Nephron (organoid): ENCODE data around the gene SLC2A13.

ENCODE experiments used
- H3K27ac Mint-ChIP-seq, 3 experiments: 2 replicates each; pipeline ENCODE4 v1.8.0; 2020; ENCODE audit warnings: mixed read lengths in 3 of 3, mild to moderate bottlenecking in 2 of 3, moderate library complexity in 1 of 3
- H3K27me3 Mint-ChIP-seq: 2 replicates; pipeline ENCODE4 v1.8.0; 2021; ENCODE audit warnings: low read depth, mild to moderate bottlenecking, moderate library complexity, mixed read lengths
- H3K36me3 Mint-ChIP-seq: 2 replicates; pipeline ENCODE4 v1.8.0; 2020; ENCODE audit warnings: low read depth, mixed read lengths
- H3K4me1 Mint-ChIP-seq: 2 replicates; pipeline ENCODE4 v1.8.0; 2020; ENCODE audit warnings: mixed read lengths
- H3K4me3 Mint-ChIP-seq, 3 experiments: 2 replicates each; pipeline ENCODE4 v1.8.0; 2020; ENCODE audit warnings: mild to moderate bottlenecking in 3 of 3, mixed read lengths in 3 of 3, moderate library complexity in 2 of 3
- H3K9me3 Mint-ChIP-seq: 2 replicates; pipeline ENCODE4 v1.8.0; 2020; ENCODE audit warnings: mixed read lengths
- CTCF ChIP-seq, 3 experiments: fragments of 200-600 bp; sonication (generic); IDR thresholded peaks; one replicate each; pipeline ENCODE4 v1.5.0; 2021; ENCODE audit warnings: antibody characterized with exemption in 3 of 3; ENCODE audit not compliant: unreplicated experiment in 3 of 3

The SLC2A13 gene

GRCh38 chr12:40104461-40105264 is 1.2 kb downstream of the SLC2A13 start:
- Mint-ChIP-seq H3K4me3 (peak overlapping the region; percentile 86 to 91 (median 88)), H3K4me1 (peaks cover 16% of the 10 kb centered on the region), H3K27me3 (peaks cover 18% of the 10 kb centered on the region), H3K27ac (peak overlapping the region in 2 of 3 experiments; percentile 35 to 59), H3K9me3 (no peaks in the 10 kb centered on the region), H3K36me3 (no peaks in the 10 kb centered on the region)
- TF ChIP-seq CTCF (IDR thresholded peaks at IDR 0.05; ENCODE audit: unreplicated experiment in 3 of 3) = no peak

DNA sequence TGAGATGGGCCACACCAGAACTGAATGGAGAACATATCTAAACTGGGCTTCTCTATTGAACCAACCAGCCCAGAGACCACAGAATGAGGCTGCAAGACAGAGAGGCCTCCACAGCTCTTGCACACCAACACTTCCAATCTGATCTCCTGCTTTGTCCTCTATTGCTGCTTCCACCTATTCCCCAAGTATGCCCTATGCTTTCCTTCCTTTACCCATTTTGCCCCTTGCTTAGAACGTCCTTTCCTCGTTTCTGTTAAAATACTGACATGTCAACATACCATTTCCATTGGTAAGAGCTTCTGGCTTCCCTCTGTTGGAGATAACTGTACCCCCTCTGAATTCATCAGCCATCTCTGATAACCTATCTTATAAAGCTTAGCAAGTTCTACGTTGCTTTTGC is 2.8 kb downstream of the SLC2A13 start:
- Mint-ChIP-seq H3K27me3 (peaks cover 18% of the 10 kb centered on the region), H3K9me3 (no peaks in the 10 kb centered on the region), H3K36me3 (peaks cover 2% of the 10 kb centered on the region), H3K4me3 (peak overlapping the region; percentile 86 to 91 (median 88)), H3K27ac (peak overlapping the region in 1 of 3 experiments; percentile 11), H3K4me1 (peaks cover 16% of the 10 kb centered on the region)
- no peak for TF ChIP-seq CTCF (IDR thresholded peaks at IDR 0.05; ENCODE audit: unreplicated experiment in 3 of 3)

- H3K4me1 Mint-ChIP-seq = peaks cover 10% of the 10 kb centered on the region
- peaks cover 10% of the 10 kb centered on the region for H3K27me3 Mint-ChIP-seq
- no peak overlapping the region for H3K4me3 Mint-ChIP-seq
- H3K36me3 Mint-ChIP-seq = peaks cover 4% of the 10 kb centered on the region
- H3K9me3 Mint-ChIP-seq = no peaks in the 10 kb centered on the region
- TF ChIP-seq CTCF (IDR thresholded peaks at IDR 0.05; ENCODE audit: unreplicated experiment in 3 of 3) = no peak
- H3K27ac Mint-ChIP-seq = no peak overlapping the region
Observed at GRCh38 chr12:40101747-40102146, 4.1 kb downstream of the SLC2A13 start.

DNA sequence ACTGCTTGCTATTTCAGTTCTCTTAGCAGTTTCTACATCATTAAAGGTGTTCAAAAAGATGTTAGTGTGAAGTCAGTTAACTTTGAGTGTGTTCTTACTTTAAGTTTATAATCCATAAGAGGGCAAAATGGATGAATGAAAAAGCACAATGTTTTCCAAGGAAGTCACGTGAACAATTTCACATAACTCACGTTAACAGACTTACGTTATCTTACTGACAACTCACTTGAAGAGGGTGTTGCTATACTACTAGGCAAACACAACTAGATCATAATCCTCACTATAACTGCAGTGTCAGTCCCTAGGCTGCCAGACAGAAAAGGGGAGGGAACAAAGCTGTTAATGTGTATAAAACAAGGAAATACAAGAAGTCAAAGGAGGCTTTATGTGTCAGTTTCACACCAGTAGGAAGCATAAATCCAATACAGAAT is 6.4 kb downstream of the SLC2A13 start:
- H3K36me3 Mint-ChIP-seq = peaks cover 4% of the 10 kb centered on the region
- TF ChIP-seq CTCF (IDR thresholded peaks at IDR 0.05; ENCODE audit: unreplicated experiment in 3 of 3) = no peak
- H3K9me3 Mint-ChIP-seq = no peaks in the 10 kb centered on the region
- peaks cover 5% of the 10 kb centered on the region for H3K27me3 Mint-ChIP-seq
- H3K4me3 Mint-ChIP-seq = no peak overlapping the region
- H3K27ac Mint-ChIP-seq = peak overlapping the region in 1 of 3 experiments; percentile 19
- H3K4me1 Mint-ChIP-seq = peaks cover 12% of the 10 kb centered on the region

DNA sequence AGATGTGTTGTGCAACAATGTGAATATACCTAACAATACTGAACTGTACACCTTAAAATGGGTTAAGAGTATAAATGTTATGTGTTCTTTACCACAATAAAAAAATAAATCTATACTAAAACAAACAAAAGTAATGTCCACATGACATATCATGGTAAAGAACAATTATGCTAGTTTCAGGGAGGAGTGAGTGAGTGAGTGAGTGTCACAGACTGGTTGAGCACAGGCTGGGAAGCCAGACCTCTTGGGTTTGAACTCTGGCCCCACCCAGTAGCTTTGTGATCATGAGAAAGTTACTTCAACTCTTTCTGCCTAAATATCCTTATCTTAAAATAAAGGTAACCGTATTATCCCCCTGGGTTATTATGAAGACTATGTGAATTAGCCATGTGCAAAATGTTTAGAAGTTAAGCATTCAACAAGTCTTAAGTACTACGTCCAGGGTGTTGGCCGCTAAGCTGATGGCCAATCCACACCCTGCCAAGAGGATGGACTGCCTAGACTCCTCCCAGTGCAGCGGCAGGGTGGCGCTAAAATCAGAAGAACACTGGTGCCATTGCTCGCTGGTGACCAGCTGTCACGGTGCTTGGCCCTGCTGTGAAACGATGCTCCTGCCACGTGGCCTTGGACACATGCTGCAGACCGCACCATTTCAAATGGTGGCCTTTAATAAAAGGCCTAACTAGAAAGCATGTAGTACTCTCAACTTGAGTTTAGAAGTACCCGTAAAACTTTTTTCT is 7.3 kb downstream of the SLC2A13 start:
- peaks cover 5% of the 10 kb centered on the region for H3K27me3 Mint-ChIP-seq
- peaks cover 4% of the 10 kb centered on the region for H3K36me3 Mint-ChIP-seq
- H3K9me3 Mint-ChIP-seq = no peaks in the 10 kb centered on the region
- no peak overlapping the region for H3K4me3 Mint-ChIP-seq
- H3K27ac Mint-ChIP-seq = no peak overlapping the region
- H3K4me1 Mint-ChIP-seq = peaks cover 5% of the 10 kb centered on the region
- no peak for TF ChIP-seq CTCF (IDR thresholded peaks at IDR 0.05; ENCODE audit: unreplicated experiment in 3 of 3)
